ENCODE data around the gene MAP4K3.

GRCh38 chr2:39221459-39221858 is 215.6 kb downstream of the MAP4K3 start:
- no peak for TF ChIP-seq CTCF (IDR thresholded peaks at IDR 0.05)
- no peak for TF ChIP-seq EZH2 (IDR thresholded peaks at IDR 0.05; ENCODE audit: borderline replicate concordance, insufficient read depth, low read depth, low read length, poor library complexity, severe bottlenecking)

All from B cell (primary cell).